IPS DF 4.7 (cell line): ENCODE measurements around the gene GNB1L.

ENCODE experiments used
- DNase-seq: peaks from one replicate; pipeline ENCODE4 v3.0.0-alpha.2; 2013; ENCODE audit warnings: low spot score; ENCODE audit errors: extremely low read depth

GNB1L gene

DNA sequence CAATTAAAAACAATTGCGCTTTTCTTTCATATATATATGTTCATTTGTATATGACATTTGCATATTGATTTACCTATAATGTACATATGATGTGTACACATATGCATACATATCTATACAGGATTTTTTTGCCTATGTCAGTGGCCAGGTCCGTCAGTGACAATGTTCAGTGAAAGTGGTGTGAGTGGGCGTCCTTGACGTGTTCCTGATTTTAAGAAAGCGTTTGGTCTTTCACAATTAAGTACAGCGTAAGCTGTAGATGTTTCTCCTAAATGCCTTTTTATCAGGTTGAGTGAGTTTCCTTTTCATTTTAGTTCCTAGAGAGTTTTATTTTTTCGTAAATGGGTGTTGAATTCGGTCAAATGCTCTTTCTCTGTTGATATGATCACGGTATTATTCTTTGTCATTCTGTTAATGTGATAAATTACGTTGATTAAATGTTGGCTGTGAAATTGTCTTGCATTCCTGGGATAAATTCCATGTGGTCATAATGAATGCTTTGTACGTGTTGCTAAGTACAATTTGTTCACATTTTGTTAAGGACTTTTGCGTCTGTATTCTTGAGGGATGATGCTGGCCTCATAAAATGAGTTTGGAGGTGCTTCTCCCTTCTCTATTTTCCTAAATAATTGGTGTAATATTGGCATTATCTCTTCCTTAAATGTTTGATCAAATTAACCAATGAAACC is 10.6 kb upstream of the GNB1L start:
- DNase-seq, result no peak

DNA sequence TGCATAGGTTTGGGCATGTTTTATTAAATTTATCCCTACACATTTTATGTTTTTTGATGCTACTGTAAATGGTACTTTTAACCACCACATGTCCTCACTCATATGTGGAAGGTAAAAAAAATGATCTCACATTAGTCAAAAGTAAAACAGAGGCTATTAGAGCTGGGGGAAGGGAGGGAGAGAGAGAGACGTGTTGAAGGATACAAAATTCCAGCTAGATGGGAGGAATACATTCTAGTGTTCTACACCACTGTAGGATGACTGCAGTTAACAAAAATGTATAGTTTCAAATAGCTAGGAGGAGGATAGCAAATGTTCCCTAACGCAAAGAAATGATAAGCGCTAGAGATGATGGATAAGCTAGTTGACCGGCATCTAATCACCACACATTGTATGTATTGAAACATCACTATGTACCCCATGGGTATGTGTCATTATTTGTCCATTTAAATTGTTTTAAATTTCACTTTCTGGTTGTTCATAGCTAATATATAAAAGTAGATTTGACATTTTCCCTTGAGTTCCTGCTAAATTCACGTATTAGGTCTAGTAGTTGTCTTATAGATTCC is 9.9 kb upstream of the GNB1L start:
- no peak for DNase-seq

DNA sequence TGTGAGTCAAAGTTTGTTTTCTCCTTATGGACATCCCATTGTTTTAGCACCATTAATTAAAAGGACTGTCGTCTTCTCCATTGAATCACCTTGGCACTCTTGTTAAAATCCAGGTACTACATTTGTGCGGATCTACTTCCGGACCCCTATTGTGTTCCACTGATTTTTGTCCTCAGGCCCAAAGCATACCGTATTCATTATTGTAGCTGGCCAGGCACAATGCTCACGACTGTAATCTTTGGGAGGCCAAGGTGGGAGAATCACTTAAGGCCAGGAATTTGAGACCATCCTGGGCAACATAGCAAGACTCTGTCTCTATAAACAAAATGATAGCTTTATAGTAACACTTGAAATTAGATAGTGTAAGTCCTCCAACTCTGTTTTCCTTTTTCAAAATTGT is 8.9 kb upstream of the GNB1L start:
- no peak for DNase-seq

GRCh38 chr22:19862619-19863246 is 8.1 kb upstream of the GNB1L start:
- DNase-seq, result no peak

- DNase-seq, result no peak
Observed at GRCh38 chr22:19859861-19860510, 5.3 kb upstream of the GNB1L start.

DNA sequence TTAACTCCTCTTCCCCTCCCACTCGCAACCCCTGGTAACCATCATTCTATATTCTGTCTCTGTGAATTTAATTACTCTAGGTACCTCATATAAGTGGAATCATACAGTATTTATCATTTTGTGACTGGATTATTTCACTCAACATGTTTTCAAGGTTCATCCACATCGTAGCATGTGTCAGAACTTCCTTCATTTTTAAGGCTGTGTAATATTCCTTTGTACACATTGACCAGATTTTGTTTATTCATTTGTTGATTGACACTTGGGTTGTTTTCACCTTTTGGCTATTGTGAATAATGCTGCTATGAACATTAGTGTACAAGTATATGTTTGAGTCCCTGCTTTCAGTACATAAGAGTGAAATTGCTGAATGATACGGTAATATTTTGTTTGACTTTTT is 2.7 kb upstream of the GNB1L start:
- no peak for DNase-seq

- DNase-seq, result no peak
Observed at GRCh38 chr22:19855504-19856409, 1.1 kb upstream of the GNB1L start.

GRCh38 chr22:19853879-19854777 is 546 bp downstream of the GNB1L start:
- no peak for DNase-seq

GRCh38 chr22:19853058-19853878 is 1.4 kb downstream of the GNB1L start:
- DNase-seq, result no peak

- no peak for DNase-seq
Observed at GRCh38 chr22:19852177-19852781, 2.4 kb downstream of the GNB1L start.

DNA sequence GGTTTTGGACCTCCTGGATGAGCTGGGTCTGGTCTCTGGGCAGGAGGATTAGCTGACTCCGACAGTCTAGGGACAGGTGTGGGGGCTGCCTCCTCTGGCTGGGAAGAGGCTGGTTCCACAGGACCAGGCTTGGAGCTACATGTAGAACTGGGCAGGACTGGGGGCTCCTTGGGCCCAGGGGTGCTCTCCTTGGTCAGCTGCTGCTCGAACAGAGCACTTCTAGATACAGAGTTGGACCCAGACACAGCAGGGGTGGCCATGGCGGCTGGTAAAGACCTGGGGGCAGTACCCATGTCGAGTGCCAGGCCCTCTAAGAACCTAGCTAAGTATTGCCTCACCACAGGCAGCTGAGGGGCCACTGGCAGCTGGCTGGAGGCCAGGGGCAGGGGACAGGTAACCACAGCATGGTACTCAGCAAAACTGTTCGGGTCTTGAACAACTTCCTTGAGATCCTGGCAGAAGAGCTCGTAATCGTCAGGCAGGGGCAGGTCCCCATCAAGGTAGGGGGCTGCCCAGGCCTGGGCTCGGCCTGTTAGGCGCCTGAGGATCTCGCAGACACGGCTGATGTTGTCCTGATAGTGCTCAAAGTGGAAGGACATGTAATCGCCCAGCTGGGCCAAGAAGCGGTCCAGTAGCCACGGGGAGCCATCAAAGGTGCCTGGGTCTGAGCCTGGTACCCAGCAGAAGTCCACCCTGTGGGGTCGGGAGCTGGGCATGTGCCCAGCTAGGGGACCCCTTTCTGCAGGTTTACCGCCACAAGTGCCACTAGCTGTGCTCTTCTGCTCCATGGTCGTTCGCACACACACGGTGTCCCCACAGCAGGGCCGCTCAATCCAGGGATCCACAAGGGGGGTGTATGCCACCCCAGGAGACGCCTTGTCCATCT is 3.1 kb downstream of the GNB1L start:
- DNase-seq, result no peak

DNA sequence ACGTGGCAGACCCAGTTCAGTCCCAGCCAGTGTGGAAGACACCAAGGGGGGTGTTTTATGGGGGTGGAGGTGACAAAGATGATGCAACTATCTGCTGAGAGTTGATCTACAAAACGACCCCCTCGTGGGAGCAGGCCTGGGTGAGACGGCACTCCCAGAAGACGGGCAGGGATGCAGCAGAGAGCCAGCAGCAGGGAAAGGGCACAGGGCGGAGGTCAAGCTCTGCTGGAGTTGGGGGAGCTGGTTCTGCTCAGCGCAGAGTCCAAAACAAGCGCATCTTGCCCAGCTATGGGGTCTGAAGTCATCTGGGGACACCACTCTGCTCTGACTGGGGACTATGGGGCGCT is 3.9 kb downstream of the GNB1L start:
- DNase-seq, result no peak

DNA sequence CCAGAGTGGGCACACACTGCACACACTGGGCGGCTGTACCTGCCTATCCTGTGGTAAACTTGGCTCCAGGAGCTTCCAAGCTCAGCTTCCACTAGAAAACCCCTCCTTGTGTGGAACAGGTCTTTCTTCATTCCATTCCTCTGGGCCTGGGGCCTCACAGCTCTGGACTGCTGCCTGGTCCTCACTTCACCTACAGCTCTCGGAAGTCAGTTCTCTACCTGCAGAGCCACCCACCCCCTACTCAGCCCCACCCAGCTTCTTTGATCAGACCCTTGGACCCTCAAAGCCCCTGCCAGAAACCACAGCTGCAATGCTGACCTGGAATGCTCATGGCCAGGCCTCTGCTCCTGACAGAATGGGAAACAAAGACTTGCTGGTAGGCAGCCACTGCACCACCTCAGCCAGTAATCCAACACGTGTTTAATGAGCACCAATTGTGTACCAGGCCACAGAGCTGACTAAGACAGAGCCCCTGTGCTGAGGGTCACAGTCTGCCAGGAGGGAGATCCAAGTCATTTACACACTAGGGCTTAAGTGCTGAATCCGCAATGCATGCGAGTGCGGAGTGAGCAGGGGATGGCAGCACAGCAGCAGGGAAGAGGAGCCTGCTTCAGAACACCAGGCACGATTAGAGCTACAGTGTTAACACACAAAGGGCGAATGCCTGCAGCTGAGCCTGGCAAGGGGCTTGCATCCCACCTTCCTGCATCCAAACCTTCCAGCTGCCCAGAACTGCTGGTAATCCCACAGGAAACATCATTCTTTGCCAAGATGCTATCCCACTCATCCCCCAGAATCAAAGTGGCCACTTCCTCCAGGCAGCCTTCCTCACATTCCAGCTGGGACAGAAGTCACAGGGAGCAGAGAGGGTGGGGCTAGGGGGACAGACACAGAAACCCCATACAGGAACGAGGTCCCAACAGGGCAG is 4.6 kb downstream of the GNB1L start:
- DNase-seq, result no peak

DNA sequence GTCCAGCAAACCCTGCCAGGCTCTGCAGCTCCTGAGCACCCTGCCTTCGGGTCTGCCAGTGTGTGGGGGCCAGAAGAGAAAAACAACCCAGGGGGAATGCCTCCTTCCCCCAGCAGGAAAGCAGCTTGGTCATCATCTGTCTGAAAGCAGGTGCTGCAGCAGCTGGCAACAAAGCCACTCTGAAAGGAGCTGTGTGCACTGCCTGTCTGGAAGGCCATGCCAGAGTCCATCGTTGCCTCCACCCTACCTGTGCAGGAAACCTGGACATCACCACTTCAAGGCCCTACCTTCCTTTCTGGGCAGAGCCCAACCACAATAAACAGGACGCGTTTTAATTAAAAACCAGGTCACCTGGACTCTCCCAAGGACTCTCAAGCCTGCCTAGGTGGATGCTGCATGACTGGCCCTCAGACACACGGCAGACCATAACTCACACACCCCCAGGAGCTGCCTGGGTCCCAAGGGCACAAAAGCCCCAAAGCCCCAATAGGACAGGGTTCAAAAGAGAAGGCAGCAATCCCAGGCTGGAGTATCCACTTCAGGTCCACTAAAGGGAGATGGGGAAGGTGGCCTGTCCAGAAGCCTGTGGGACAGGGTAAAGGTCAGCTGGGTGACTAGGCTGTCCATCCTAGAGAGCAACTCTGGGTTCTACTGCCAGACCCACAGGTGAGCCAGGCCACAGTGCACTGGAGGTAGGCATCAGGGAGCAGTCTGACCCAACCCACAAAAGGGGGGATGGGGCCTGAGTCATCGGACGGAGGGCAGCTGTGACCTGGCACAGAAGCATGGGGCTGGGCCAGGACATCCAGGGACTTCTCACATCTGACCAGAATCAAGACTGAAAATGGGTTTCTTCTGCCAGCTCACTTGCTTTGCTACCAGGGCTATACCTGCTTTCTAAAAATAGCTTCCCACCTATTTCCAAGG is 6.1 kb downstream of the GNB1L start:
- DNase-seq, result no peak

DNA sequence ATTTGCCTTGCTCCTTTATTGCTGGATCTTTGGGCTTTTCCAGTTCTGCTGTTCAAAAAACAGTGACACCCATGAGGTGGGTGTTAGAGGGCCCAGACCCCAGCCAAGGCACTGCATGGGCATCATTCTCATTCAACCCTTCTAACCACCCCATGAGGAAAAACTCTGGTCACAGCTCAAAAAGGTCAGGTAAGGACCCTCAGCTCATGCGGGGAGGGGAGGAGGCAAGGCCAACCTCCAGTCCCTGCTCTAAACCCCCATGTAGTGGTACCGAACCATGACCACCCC is 7.4 kb downstream of the GNB1L start:
- no peak for DNase-seq

DNA sequence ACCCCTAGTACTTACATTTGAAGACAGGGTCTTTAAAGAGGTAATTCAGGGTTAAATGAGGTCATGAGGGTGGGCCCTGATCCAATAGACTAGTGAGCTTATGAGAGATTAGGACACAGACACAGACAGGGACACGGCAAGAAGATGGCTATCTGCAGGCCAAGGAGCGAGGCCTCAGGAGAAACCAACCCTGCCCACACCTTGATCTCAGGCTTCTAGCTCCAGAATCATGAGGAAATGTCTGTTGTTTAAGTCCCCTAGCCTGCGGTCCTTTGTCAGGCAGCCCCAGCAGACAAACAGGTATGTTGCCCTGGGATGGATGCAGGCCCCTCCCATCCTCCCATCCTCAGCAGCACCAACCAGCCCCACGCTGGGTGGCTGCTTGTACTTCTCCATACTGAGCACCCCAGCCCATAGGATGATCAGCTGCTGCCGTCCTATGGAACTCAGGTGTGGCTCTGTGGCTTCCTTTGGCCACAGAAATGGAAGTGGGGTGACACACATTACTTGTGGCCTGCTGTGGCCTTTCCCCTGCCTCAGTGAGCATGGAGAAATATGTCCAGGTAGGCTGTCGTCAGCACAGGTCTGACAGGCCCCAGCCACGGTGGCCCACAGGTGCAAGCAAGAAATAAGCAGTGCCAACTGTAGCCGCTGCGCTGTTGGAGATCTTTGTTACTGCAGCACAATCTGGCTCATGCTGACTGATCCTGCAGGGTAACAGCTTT is 7.9 kb downstream of the GNB1L start:
- DNase-seq, result no peak
